ENCODE data around the gene CFAP206. TPM values are rescaled to one million over a fixed set of nuclear protein-coding genes. Genes with fewer than 3 reads are reported as not detected.
"Not testable (repeated sequence)": the region's sequence is repeated elsewhere in the genome, so short reads cannot be mapped to it uniquely, and the experiment has no call there.

CFAP206 gene
- total and polyA plus RNA-seq, 7 donors, result 0.04 to 0.36 (median 0.23) TPM; not detected in 3

- Histone ChIP-seq H3K9me3 (no peaks in the 10 kb centered on the region), H3K4me1 (no peaks in the 10 kb centered on the region), H3K27ac (no peak overlapping the region), H3K4me3 (no peak overlapping the region), H3K36me3 (no peaks in the 10 kb centered on the region), H3K27me3 (no peaks in the 10 kb centered on the region)
- no peak for DNase-seq
- intact Hi-C loops (cut with DNase I), result no loop called here
- 61 to 90% methylated on average over 7 of the region's 7 CpGs for WGBS, 2 donors
- TF ChIP-seq EP300 (IDR thresholded peaks at IDR 0.05) (no peak), POLR2AphosphoS5 (IDR thresholded peaks at IDR 0.05) (no peak), POLR2A (IDR thresholded peaks at IDR 0.05) (no peak), CTCF (IDR thresholded peaks at IDR 0.05) (no peak)
Measured at GRCh38 chr6:87484491-87484890, 76.7 kb downstream of the CFAP206 start.

DNA sequence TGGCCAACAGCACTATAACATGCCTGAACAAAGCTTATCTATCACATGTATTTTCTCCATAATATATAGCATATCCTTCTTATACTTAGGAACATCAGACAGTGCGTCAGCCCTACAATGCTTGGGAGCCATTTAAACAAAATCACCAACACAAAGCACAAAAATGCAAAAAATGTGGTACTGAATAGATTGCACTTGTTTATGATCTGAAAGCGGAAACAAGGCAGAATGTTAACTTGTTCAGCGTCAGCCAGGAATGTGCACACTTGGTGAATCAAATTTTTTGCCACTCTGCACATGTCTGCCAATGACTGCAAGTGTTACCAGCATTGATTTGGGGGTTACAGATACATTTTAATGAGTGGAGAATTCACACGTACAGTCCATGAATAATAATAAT, 79.8 kb downstream of the CFAP206 start:
- 92 to 95% methylated on average over 4 of the region's 4 CpGs for WGBS, 2 donors
- Histone ChIP-seq H3K36me3 (peaks cover 0 to 7% (median 0%) of the 10 kb centered on the region in 4 donors), H3K9me3 (no peaks in the 10 kb centered on the region), H3K27me3 (no peaks in the 10 kb centered on the region), H3K4me3 (no peak overlapping the region), H3K4me1 (no peaks in the 10 kb centered on the region), H3K27ac (no peak overlapping the region)
- no peak for TF ChIP-seq POLR2AphosphoS5 (IDR thresholded peaks at IDR 0.05)
- TF ChIP-seq CTCF (IDR thresholded peaks at IDR 0.05), result no peak
- TF ChIP-seq POLR2A (IDR thresholded peaks at IDR 0.05), result no peak
- no peak for TF ChIP-seq EP300 (IDR thresholded peaks at IDR 0.05)
- intact Hi-C loops (cut with DNase I), result no loop called here
- DNase-seq, result no peak

GRCh38 chr6:87489326-87489725, 81.6 kb downstream of the CFAP206 start:
- H3K4me1 ChIP-seq; DNase-seq; H3K27me3 ChIP-seq; H3K9me3 ChIP-seq; intact Hi-C loops (cut with DNase I); H3K27ac ChIP-seq; H3K36me3 ChIP-seq; H3K4me3 ChIP-seq: not testable (repeated sequence)
- WGBS, 2 donors, result 96 to 98% methylated on average over 8 of the region's 8 CpGs

GRCh38 chr6:87494761-87495422, 87.1 kb downstream of the CFAP206 start:
- intact Hi-C loops (cut with DNase I), result no loop called here
- TF ChIP-seq POLR2A (IDR thresholded peaks at IDR 0.05), result no peak
- no peak for TF ChIP-seq POLR2AphosphoS5 (IDR thresholded peaks at IDR 0.05)
- TF ChIP-seq CTCF (IDR thresholded peaks at IDR 0.05), result no peak
- no peak for TF ChIP-seq EP300 (IDR thresholded peaks at IDR 0.05)
- Histone ChIP-seq H3K36me3 (peaks cover 0 to 7% (median 0%) of the 10 kb centered on the region in 4 donors), H3K27me3 (no peaks in the 10 kb centered on the region), H3K9me3 (no peaks in the 10 kb centered on the region), H3K4me1 (no peaks in the 10 kb centered on the region), H3K4me3 (no peak overlapping the region), H3K27ac (no peak overlapping the region)
- DNase-seq, result no peak
- 15 to 66% methylated on average over 8 of the region's 8 CpGs for WGBS, 2 donors

DNA sequence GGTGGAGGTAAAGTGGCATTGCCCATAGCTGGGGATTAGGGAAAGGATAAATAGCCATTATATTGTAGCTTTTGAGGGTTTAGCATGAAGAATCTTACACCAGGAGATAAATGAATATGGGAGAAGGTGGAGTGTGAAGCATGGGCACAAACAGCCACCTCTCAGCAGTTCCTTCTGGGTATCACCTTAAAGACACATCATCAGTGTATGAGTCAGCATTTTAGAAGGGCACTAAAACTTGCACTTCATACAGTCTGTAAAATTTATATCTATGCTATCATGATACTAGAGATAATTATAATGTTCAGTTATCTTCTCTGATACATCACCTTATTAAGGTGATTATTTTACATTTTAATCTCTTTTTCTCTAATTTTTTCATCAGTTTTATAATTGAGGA, 90.3 kb downstream of the CFAP206 start:
- intact Hi-C loops (cut with DNase I), result no loop called here
- Histone ChIP-seq H3K36me3 (peaks cover 0 to 24% (median 0%) of the 10 kb centered on the region in 4 donors), H3K9me3 (no peaks in the 10 kb centered on the region), H3K4me3 (no peak overlapping the region), H3K27me3 (no peaks in the 10 kb centered on the region), H3K4me1 (no peaks in the 10 kb centered on the region), H3K27ac (no peak overlapping the region)
- TF ChIP-seq POLR2AphosphoS5 (IDR thresholded peaks at IDR 0.05), result no peak
- TF ChIP-seq CTCF (IDR thresholded peaks at IDR 0.05), result no peak
- TF ChIP-seq EP300 (IDR thresholded peaks at IDR 0.05), result no peak
- TF ChIP-seq POLR2A (IDR thresholded peaks at IDR 0.05), result no peak
- no peak for DNase-seq

All from sigmoid colon (tissue), 7 donors.